GM10248 (cell line): ENCODE results near the gene ESR1.

Experiments used
- CTCF ChIA-PET: fragments of 300-600 bp; sonication (Branson Sonifier 250); formaldehyde crosslinking; extraction: SDS; loops from one replicate; lab custom pipeline; 2021; ENCODE audit warnings: antibody characterized with exemption; lab: Yijun Ruan, JAX
- POLR2A ChIA-PET: fragments of 350-650 bp; sonication (Branson Sonifier 250); formaldehyde crosslinking; extraction: SDS; loops from one replicate; lab custom pipeline; 2020; ENCODE audit warnings: antibody characterized with exemption; lab: Yijun Ruan, JAX
- DNase-seq: peaks from one replicate; pipeline ENCODE4 v3.0.0; 2012; ENCODE audit errors: extremely low spot score
- CTCF ChIP-seq: IDR thresholded peaks from 2 replicates; pipeline ENCODE4 v1.5.1; 2012; ENCODE audit warnings: mild to moderate bottlenecking, low read depth; ENCODE audit errors: extremely low read depth, missing control alignments, control extremely low read depth

Gene ESR1

GRCh38 chr6:151869345-151869744, 61.9 kb downstream of the ESR1 start:
- TF ChIP-seq CTCF, result no peak
- ChIA-PET CTCF (interaction anchor here (1.1 kb wide), 1 partner anchor 10 kb away, joined by 3 read pairs; no protein-coding TSS in a partner anchor), POLR2A (no interaction called here)
- DNase-seq, result no peak

GRCh38 chr6:151869787-151870186, 62.3 kb downstream of the ESR1 start:
- no peak for TF ChIP-seq CTCF
- DNase-seq, result no peak
- ChIA-PET POLR2A (no interaction called here), CTCF (interaction anchor here (1.1 kb wide), 1 partner anchor 9 kb away, joined by 3 read pairs; no protein-coding TSS in a partner anchor)

- no peak for DNase-seq
- CTCF ChIA-PET, result no interaction called here
These were observed 62.9 kb downstream of the ESR1 start for GRCh38 chr6:151870375-151870774.

DNA sequence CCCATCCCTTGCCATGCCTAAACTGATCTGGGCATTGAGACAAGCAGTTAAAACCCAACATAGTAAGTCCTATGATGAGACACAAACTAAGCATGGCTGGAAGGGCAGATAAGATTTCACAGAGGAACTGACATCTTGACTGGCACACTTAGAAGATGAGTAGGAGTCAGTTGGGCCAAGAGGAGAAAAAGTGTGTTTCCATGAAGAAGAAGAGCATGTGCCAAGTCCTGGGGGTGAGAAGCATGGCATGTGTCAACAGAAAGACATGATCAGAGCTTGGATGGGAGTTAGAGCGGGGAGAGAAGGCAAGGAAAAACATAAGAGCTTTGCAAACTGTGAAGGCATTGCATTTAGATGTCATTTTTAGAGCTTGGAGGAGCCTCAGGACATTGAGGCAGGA, 68.0 kb downstream of the ESR1 start:
- DNase-seq, result no peak
- CTCF ChIA-PET, result interaction anchor here (0.9 kb wide), 1 partner anchor 17 kb away, joined by 3 read pairs; no protein-coding TSS in a partner anchor
- POLR2A ChIA-PET, result no interaction called here
- TF ChIP-seq CTCF, result no peak

More at GRCh38 chr6:151870375-151870774, 62.9 kb downstream of the ESR1 start:
- POLR2A ChIA-PET, result no interaction called here
- no peak for TF ChIP-seq CTCF

- TF ChIP-seq CTCF, result no peak
- CTCF ChIA-PET, result no interaction called here
- DNase-seq, result no peak
- POLR2A ChIA-PET, result no interaction called here
These were observed 68.6 kb downstream of the ESR1 start for GRCh38 chr6:151876122-151876521.

DNA sequence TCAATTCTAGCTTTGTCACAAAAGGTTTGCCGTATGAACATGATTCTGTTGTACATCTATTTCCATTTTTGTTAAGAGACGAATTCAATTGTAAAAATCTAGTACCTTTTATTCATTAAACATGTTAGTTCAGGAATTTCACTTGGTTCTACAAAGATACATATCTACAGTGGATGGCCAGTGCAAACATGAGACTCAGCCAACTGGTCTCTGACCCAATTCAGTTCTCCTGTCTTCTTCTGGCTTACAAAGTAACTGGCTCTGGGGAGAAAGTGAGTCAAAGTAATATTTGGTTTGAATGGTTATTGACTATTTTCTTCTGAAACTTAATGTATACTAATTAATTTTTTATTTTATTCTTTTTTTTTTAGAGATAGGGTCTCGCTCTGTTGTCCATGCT, 70.0 kb downstream of the ESR1 start:
- ChIA-PET POLR2A (no interaction called here), CTCF (interaction anchor here (1.1 kb wide), 1 partner anchor 568 kb away, joined by 3 read pairs; no protein-coding TSS in a partner anchor)
- no peak for TF ChIP-seq CTCF
- DNase-seq, result no peak
